Stimulated activated CD8-positive, alpha-beta memory T cell treated with anti-CD3 and anti-CD28 coated beads, Interleukin-12 subunit alpha, Interleukin-12 subunit beta, amount 100 ng/mL, for 24 hours (primary cell): Measurements from ENCODE around the gene TBCD.

Experiments used
- DNase-seq: peaks from one replicate; pipeline ENCODE4 v3.0.0-alpha.2; 2020; ENCODE audit errors: extremely low read depth

The TBCD gene

GRCh38 chr17:82887255-82888164, 135.6 kb downstream of the TBCD start:
- DNase-seq: no peak

GRCh38 chr17:82888583-82889495, 137.0 kb downstream of the TBCD start:
- DNase-seq: no peak

- DNase-seq: no peak
Observed at GRCh38 chr17:82889496-82890338, 137.9 kb downstream of the TBCD start.

- DNase-seq: no peak
Observed at GRCh38 chr17:82890339-82890730, 138.5 kb downstream of the TBCD start.

GRCh38 chr17:82890926-82891678, 139.2 kb downstream of the TBCD start:
- no peak for DNase-seq

- DNase-seq: no peak
Observed at GRCh38 chr17:82891911-82892310, 140.0 kb downstream of the TBCD start.

- no peak for DNase-seq
Observed at GRCh38 chr17:82892899-82893565, 141.2 kb downstream of the TBCD start.

GRCh38 chr17:82893779-82894178, 141.9 kb downstream of the TBCD start:
- no peak for DNase-seq

- DNase-seq: no peak
Observed at GRCh38 chr17:82894389-82894788, 142.5 kb downstream of the TBCD start.

- no peak for DNase-seq
Observed at GRCh38 chr17:82895087-82895486, 143.2 kb downstream of the TBCD start.

- DNase-seq: no peak
Observed at GRCh38 chr17:82896071-82897000, 144.5 kb downstream of the TBCD start.

GRCh38 chr17:82897514-82898249, 145.8 kb downstream of the TBCD start:
- DNase-seq: no peak

- no peak for DNase-seq
Observed at GRCh38 chr17:82898976-82899514, 147.2 kb downstream of the TBCD start.

- no peak for DNase-seq
Observed at GRCh38 chr17:82899941-82900340, 148.1 kb downstream of the TBCD start.

- DNase-seq: no peak
Observed at GRCh38 chr17:82900741-82901140, 148.9 kb downstream of the TBCD start.

- DNase-seq: no peak
Observed at GRCh38 chr17:82901356-82901755, 149.5 kb downstream of the TBCD start.

GRCh38 chr17:82901856-82902255, 150.0 kb downstream of the TBCD start:
- DNase-seq: no peak
